IPS-15b (cell line): ENCODE results near the gene CERKL.
A peak's percentile ranks its signal among the peaks of the same experiment; 100 is the strongest.
"Not testable (repeated sequence)": the region's sequence is repeated elsewhere in the genome, so short reads cannot be mapped to it uniquely, and the experiment has no call there.

Source experiments
- H3K27me3 ChIP-seq: one replicate; pipeline ENCODE4 v1.6.1; 2013; ENCODE audit warnings: low read length; ENCODE audit not compliant: control insufficient read depth, insufficient read depth
- H3K36me3 ChIP-seq: one replicate; pipeline ENCODE4 v1.6.1; 2013; ENCODE audit warnings: low read length; ENCODE audit not compliant: control insufficient read depth, insufficient read depth
- H3K4me1 ChIP-seq: one replicate; pipeline ENCODE4 v1.6.1; 2013; ENCODE audit warnings: mild to moderate bottlenecking, low read length; ENCODE audit not compliant: control insufficient read depth, insufficient read depth
- H3K4me3 ChIP-seq: one replicate; pipeline ENCODE4 v1.5.1; 2013; ENCODE audit warnings: low read depth, low read length
- H3K9ac ChIP-seq: one replicate; pipeline ENCODE4 v1.6.1; 2013; ENCODE audit warnings: low read depth, mild to moderate bottlenecking, low read length
- H3K9me3 ChIP-seq: one replicate; pipeline ENCODE4 v1.6.1; 2013; ENCODE audit warnings: mild to moderate bottlenecking, low read length; ENCODE audit not compliant: control insufficient read depth, insufficient read depth

The CERKL gene, protein sequence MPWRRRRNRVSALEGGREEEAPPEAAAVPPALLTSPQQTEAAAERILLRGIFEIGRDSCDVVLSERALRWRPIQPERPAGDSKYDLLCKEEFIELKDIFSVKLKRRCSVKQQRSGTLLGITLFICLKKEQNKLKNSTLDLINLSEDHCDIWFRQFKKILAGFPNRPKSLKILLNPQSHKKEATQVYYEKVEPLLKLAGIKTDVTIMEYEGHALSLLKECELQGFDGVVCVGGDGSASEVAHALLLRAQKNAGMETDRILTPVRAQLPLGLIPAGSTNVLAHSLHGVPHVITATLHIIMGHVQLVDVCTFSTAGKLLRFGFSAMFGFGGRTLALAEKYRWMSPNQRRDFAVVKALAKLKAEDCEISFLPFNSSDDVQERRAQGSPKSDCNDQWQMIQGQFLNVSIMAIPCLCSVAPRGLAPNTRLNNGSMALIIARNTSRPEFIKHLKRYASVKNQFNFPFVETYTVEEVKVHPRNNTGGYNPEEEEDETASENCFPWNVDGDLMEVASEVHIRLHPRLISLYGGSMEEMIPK

DNA sequence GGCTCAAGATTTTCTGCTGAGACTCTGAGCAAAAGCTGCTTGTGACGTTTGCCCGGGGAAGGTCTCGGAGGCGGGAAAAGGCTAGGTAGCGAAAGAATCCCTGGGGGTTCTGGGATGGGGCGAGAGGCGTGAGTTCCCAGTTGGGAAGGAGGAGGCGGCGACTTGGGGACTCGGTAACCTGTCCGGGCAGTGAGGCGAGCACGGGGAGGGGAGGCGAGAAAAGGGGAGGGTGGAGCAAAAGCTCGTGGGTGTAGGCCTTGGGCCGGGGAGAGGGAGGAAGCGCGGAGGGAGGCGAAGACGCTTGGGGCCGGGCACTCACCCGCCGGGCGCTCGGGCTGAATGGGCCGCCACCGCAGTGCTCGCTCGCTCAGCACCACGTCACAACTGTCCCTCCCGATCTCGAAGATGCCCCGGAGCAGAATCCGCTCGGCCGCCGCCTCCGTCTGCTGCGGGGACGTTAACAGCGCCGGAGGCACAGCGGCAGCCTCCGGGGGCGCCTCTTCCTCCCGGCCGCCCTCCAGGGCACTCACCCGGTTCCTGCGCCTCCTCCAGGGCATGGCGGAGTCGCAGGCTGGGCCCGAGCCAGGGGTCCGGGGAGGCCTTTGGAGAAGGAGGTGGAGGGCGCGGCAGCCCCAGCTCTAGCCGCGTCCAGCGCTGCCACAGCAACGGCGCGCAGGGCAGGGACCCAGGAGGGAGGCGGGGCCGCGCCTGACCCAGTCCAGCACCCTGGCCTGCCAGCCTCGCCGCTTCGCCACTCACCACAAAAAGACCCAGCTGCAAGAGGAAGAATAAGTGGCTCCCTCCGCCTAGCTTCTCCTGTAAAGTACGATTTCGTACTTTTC is at the start of gene CERKL:
CERKL (minus strand) TSS at position 656 of the 842 bp plus-strand sequence; CDS start at position 557, 99 bp downstream.
- H3K4me1 ChIP-seq = no peaks in the 10 kb centered on the region
- H3K4me3 ChIP-seq = peak within 1 kb of the TSS; percentile 57
- no peak within 1 kb of the TSS for H3K9ac ChIP-seq
- H3K27me3 ChIP-seq = peaks cover 86% of the 10 kb centered on the region
- no peaks in the 10 kb centered on the region for H3K36me3 ChIP-seq
- no peaks in the 10 kb centered on the region for H3K9me3 ChIP-seq

DNA sequence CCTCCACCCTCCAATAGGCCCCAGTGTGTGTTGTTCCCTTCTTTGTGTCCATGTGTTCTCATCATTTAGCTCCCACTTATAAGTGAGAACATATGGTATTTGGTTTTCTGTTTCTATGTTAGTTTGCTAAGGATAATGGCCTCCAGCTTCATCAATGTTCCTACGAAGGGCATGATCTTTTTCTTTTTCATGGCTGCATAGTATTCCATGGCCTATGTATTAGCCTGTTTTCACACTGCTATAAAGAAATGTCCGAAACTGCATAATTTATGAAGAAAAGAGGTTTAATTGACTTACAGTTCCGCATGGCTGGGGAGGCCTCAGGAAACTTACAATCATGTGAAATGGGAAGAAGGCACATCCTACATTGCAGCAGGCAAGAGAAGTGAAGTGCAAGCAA is 45.6 kb upstream of the CERKL start:
- H3K9ac ChIP-seq, H3K4me3 ChIP-seq, H3K9me3 ChIP-seq, H3K27me3 ChIP-seq, H3K4me1 ChIP-seq, H3K36me3 ChIP-seq: not testable (repeated sequence)

DNA sequence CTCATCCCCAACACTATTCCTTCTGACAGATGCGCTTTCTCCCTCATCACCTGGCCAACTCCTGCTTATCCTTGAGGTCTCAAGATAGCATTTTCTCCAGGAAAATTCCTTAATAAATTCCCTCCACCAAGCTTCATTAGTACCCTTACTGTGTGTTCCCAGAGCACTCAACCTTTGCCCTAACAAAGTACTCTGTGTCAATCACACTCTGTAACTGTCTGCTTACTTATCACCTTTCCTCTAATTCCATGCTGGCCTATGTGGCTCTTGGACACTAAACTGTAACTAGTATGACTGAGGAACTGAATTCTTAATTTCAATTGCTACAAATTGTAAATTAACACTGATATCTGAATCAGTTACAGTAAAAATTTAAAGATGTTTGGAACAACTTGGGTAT is 41.3 kb upstream of the CERKL start:
- Histone ChIP-seq H3K36me3 (no peaks in the 10 kb centered on the region), H3K9me3 (no peaks in the 10 kb centered on the region), H3K4me3 (no peak overlapping the region), H3K27me3 (peaks cover 2% of the 10 kb centered on the region), H3K9ac (no peak overlapping the region), H3K4me1 (no peaks in the 10 kb centered on the region)

DNA sequence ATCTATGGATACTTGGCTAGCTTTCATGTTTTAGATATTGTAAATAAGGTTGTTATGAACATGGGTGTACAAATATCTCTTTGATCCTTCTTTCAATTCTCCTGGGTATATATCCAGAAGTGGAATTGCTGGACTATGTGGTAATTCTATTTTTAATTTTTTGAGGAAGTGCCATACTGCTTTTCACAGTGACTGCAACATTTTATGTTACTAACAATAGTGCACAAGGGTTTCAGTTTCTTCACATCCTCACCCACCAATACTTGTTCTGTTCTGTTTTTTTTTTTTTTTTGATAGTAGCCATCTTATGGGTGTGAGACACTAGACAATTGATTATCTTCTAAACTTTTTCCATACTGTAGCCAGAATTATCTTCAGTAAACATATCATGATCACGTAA is 40.7 kb upstream of the CERKL start:
- Histone ChIP-seq H3K9ac (no peak overlapping the region), H3K36me3 (no peaks in the 10 kb centered on the region), H3K4me3 (no peak overlapping the region)

DNA sequence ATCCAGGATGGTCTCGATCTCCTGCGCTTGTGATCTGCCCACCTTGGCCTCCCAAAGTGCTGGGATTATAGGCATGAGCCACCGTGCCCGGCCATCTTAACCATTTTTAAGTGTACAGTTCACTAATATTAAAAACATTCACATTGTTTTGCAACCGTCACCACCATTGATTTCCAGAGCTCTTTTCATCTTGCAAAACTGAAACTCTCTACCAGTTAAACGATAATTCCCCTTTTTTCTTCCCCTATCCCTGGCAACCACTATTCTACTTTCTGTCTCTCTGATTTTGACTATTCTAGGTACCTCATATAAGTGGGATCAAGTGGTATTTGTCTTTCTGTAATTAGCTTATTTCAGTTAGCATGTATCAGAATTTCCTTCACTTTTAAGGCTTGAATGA is 40.2 kb upstream of the CERKL start:
- Histone ChIP-seq H3K9ac (no peak overlapping the region), H3K9me3 (no peaks in the 10 kb centered on the region), H3K36me3 (no peaks in the 10 kb centered on the region), H3K4me1 (no peaks in the 10 kb centered on the region), H3K4me3 (no peak overlapping the region), H3K27me3 (peaks cover 2% of the 10 kb centered on the region)

More for the DNA sequence above, 40.7 kb upstream of the CERKL start:
- Histone ChIP-seq H3K4me1 (no peaks in the 10 kb centered on the region), H3K27me3 (peaks cover 2% of the 10 kb centered on the region), H3K9me3 (no peaks in the 10 kb centered on the region)

DNA sequence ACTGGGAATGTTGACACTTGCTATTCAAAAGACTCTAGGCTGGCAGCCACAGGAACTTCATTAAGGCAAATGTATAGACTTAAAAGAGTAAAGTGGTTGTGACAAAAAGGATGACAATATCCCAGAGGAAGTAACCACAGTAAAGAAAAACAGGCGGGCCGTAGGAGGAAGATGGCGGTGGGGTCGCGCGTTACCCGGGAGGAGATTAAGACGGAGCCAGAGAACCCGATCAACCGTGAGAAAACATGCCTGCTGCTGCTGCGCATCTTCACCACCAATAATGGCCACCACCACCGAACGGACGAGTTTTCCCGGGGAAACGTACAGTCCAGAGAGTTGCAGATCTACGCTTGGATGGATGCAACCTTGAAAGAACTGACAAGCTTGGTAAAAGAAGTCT is 37.4 kb upstream of the CERKL start:
- no peak overlapping the region for H3K4me3 ChIP-seq
- no peaks in the 10 kb centered on the region for H3K36me3 ChIP-seq
- H3K9ac ChIP-seq = no peak overlapping the region
- no peaks in the 10 kb centered on the region for H3K4me1 ChIP-seq
- no peaks in the 10 kb centered on the region for H3K9me3 ChIP-seq
- H3K27me3 ChIP-seq = peaks cover 24% of the 10 kb centered on the region

DNA sequence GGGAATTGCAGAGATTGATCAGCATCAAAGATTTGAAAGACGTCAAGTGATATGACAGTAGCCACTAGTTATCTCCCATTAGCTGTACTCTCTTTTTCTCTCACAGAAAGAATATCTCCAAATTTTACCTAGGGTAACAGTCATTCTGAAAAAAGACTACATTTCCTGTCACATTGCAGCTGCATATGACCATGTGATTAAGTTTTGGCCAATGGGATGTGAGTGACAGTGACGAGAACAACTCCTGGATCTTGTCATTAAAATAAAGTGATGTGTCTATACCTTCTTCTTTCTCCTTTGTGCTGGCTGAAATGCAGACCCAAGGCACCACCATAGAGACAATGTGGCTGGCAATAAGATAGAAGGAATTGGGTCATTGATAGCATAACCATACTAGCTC is 34.0 kb upstream of the CERKL start:
- H3K9ac ChIP-seq = no peak overlapping the region
- no peaks in the 10 kb centered on the region for H3K9me3 ChIP-seq
- no peaks in the 10 kb centered on the region for H3K36me3 ChIP-seq
- no peaks in the 10 kb centered on the region for H3K4me1 ChIP-seq
- H3K4me3 ChIP-seq = no peak overlapping the region
- H3K27me3 ChIP-seq = peaks cover 54% of the 10 kb centered on the region

DNA sequence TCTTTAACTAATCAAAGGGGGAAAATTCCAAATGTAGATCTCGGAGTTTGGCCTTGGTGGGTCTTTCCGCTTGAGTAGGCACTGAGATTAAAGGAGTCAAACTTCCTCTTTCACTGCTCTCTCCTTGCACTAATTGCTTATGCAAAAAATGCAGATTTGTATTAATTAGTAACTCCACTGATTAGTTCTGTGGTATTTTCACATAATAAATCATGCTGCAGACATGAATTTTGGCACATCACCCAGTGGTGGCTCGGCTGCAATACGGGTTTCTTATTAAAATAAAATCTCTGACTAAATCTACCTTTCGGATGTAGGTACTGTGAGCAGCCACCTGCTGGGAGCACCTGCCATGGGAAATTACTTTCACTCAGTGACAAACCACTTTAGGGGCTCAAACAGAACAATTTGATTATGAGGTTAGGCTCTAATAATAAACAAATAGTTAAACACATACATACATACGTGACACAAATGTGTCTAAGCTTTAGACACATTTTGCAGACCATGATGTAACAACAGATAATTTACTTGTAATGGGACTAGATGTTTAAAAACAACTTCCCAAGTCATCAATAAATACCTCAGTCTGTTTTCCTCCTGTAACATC is 29.8 kb upstream of the CERKL start:
- Histone ChIP-seq H3K9me3 (no peaks in the 10 kb centered on the region), H3K4me3 (no peak overlapping the region), H3K4me1 (peaks cover 9% of the 10 kb centered on the region), H3K27me3 (peaks cover 88% of the 10 kb centered on the region), H3K36me3 (no peaks in the 10 kb centered on the region), H3K9ac (no peak overlapping the region)

DNA sequence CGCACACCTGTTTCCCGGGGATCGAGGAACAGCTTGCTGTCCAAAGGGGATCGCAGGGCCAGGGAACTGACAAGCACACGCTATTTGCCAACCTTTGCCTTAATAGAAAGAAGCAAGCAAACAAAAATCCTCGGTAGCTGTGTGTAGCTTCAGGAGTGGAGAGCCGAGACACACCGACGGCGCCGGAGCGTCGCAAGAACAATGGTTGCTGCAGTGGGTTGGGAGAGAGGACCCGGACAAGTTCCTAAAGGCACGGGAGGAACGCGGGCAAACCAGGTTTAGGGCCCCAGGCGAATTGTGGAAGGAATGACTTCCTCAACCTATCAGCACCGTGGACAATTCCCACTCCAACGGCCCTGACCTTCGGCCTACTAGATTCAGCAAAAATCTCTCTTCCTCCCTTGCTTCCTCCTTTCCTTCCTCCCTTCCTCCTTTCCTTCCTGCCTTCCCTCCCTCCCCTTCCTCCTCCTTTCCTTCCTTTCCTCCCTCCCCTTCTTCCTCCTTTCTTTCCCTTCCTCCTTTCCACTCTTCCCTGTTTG is 28.3 kb upstream of the CERKL start:
- H3K4me3 ChIP-seq = peak overlapping the region; percentile 10
- peaks cover 92% of the 10 kb centered on the region for H3K27me3 ChIP-seq
- H3K4me1 ChIP-seq = peaks cover 9% of the 10 kb centered on the region
- no peaks in the 10 kb centered on the region for H3K36me3 ChIP-seq
- no peak overlapping the region for H3K9ac ChIP-seq
- H3K9me3 ChIP-seq = no peaks in the 10 kb centered on the region

DNA sequence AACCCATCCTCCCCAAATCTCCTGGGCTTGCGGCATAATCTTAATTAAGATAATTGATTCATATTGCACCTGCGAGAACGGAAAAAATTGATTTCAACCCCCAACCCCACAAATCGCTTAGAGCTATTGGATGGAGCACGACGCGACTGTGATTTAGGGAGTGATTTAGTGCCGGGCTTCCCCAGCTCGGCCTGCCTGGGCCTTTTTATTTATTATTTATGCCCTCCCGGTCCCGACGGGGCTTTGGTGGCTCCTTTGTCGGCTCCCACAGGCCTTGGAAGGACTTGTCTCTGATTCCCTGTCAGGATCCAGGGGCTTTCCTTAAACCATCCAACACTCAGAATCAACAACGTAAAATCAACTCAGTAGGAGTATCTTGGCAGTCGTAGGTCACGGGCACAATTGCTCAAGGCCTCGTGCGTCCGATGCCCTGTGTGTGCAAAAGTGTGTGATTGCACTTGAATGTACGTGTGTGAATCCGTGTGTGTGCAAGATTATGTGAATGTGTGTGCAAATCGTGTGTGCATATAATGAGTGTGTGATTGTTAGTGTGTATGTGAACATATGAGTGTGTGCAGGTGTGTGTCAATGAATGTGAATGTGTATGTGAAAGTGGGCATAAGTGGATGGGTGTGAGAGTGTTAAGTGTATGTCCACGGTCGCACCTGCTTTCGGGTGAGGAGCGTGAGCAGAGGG is 27.7 kb upstream of the CERKL start:
- Histone ChIP-seq H3K9me3 (no peaks in the 10 kb centered on the region), H3K9ac (no peak overlapping the region), H3K27me3 (peaks cover 92% of the 10 kb centered on the region), H3K36me3 (no peaks in the 10 kb centered on the region), H3K4me3 (peak overlapping the region; percentile 24), H3K4me1 (peaks cover 13% of the 10 kb centered on the region)
